ENCODE data around the gene FAT2.
A peak's percentile ranks its signal among the peaks of the same experiment; 100 is the strongest.

The FAT2 gene

GRCh38 chr5:151591144-151591819, at the start of gene FAT2:
TSS of gene FAT2 (minus strand) at chr5:151591331. CDS start at chr5:151568931, 22,400 bp downstream.
- DNase-seq (ENCODE audit: low spot score), result peak; percentile 52

GRCh38 chr5:151638619-151639018, 47.5 kb upstream of the FAT2 start:
- no peak for DNase-seq (ENCODE audit: low spot score)

GRCh38 chr5:151637676-151638075, 46.5 kb upstream of the FAT2 start:
- DNase-seq (ENCODE audit: low spot score), result no peak

- no peak for DNase-seq (ENCODE audit: low spot score)
Observed at GRCh38 chr5:151633892-151634291, 42.8 kb upstream of the FAT2 start.

GRCh38 chr5:151632941-151633340, 41.8 kb upstream of the FAT2 start:
- no peak for DNase-seq (ENCODE audit: low spot score)

- peak; percentile 33 for DNase-seq (ENCODE audit: low spot score)
Observed at GRCh38 chr5:151632524-151632923, 41.4 kb upstream of the FAT2 start.

- no peak for DNase-seq (ENCODE audit: low spot score)
Observed at GRCh38 chr5:151631941-151632340, 40.8 kb upstream of the FAT2 start.

DNA sequence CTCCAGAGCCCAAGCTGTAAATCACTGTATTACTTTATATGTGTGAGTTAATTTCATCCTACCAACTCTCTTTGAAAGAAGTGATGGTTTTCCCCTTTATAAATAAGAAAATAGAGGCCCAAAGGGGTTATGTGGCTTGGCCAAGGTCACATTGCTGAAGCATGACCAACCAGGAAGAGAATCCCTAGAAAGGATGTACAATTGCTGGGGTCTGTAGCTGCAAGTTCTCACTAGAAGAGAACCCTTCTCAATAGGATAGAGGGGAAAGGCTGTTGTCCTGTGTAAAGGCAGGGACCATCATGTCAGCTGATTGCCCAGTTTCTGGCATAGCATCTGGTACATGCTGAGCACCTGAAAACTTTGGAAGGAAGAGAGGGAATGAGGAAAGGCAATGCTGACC, 39.0 kb upstream of the FAT2 start:
- DNase-seq (ENCODE audit: low spot score), result peak; percentile 43

DNA sequence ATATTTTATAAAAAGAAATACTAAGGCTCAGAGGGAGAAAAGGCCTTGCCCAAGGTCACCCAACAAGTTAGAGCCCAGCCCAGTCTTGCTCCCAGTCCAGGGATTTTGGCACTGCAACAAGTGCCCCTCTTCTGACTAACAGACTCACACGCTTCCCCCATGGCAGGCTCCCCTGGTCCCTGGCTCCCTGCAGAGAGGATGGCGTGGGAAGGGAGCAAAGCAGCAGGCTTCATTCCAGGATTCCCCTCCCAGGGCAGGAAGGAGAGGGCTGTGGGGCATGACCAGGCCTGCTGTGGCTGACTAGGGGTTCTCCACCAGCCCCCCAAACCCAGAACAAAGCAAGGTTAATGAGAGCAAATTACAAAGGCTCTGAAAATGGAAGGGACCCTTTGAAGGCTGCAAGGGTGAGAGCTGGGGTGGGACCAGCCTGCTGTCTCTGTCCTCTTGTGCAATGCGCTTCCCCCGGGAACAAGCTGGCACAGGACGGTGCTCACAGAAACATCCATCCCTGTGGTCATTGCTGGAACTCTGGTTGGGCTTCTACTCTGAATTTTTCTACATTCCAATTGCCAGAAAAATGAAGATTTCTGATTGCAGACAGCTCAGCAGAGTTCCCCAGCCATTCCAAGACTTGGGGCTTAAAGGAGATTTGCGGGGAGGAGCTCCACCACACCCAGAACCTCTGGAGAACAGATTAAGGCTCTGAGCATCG, 37.1 kb upstream of the FAT2 start:
- DNase-seq (ENCODE audit: low spot score), result no peak

DNA sequence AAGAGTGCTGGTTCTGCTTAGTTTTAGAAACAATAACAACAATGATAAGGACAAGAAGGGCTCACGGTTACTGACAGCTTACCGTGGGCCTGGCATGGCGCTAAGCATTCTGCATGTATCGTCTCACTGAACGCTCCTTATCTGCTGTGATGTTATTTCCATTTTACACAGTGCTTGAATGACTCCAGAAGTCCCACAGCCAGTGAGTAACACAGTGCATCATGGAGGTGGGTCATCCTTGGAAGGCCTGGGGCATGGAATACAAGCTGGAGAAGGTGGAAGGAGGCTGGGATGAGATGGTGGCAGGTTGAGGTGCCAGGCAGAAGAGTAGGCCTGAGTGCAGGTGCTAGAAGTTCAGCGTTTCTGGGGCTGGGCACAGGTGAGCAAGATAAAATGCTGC, 36.5 kb upstream of the FAT2 start:
- DNase-seq (ENCODE audit: low spot score), result peak; percentile 25

- no peak for DNase-seq (ENCODE audit: low spot score)
Observed at GRCh38 chr5:151625285-151625684, 34.2 kb upstream of the FAT2 start.

DNA sequence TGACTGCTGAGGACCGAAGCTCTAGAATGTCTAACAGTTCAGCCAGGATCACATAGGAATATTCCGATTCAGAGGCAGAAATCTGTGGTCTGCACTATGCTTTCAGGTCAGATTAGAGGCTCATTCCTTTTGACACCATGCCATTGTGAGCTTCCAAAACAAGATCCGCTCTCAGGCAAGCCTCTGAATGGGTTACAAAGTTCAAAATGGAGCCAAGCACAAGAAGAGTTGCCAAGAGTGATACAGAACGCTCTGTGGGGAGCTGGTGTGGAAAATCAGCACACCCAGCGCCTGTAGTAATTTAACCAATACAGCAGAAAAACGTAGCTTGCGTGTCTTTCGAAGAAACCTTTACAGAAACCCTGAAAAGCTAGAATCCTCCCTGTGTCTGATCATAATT, 33.3 kb upstream of the FAT2 start:
- DNase-seq (ENCODE audit: low spot score), result no peak

GRCh38 chr5:151622367-151623088, 31.4 kb upstream of the FAT2 start:
- DNase-seq (ENCODE audit: low spot score), result no peak

- DNase-seq (ENCODE audit: low spot score), result no peak
Observed at GRCh38 chr5:151620461-151620840, 29.3 kb upstream of the FAT2 start.

DNA sequence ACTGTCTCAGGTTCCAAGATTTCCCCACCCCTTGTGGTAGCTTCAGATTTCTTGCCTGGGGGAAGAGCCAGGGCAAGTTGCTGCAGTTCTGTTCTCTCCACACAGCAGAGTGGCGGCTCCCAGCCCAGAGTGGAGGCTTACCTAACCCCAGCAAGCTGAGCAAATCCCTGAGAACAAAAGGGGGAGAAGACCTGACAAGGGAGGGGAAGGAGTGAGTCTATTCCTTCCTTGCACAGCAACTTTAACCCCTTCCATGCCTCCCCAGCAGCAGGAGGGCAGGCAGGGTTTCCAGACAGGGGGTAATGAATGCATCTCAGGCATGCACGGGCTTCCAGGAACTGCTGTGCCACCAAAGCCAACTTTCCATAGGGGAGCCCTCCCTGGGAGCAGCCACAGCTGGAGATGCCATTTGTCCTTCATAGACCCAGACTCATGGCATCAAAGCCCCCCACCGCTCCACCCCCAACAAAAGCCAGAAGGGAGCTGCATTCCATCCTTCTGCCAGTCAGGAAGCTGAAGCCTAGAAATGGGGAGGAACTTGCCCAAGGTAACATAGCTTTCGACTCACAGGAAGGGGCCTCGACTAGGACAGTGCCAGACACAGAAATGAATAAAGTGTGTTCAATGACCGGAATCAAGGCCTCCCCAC, 28.8 kb upstream of the FAT2 start:
- no peak for DNase-seq (ENCODE audit: low spot score)

- DNase-seq (ENCODE audit: low spot score), result no peak
Observed at GRCh38 chr5:151618907-151619306, 27.8 kb upstream of the FAT2 start.

DNA sequence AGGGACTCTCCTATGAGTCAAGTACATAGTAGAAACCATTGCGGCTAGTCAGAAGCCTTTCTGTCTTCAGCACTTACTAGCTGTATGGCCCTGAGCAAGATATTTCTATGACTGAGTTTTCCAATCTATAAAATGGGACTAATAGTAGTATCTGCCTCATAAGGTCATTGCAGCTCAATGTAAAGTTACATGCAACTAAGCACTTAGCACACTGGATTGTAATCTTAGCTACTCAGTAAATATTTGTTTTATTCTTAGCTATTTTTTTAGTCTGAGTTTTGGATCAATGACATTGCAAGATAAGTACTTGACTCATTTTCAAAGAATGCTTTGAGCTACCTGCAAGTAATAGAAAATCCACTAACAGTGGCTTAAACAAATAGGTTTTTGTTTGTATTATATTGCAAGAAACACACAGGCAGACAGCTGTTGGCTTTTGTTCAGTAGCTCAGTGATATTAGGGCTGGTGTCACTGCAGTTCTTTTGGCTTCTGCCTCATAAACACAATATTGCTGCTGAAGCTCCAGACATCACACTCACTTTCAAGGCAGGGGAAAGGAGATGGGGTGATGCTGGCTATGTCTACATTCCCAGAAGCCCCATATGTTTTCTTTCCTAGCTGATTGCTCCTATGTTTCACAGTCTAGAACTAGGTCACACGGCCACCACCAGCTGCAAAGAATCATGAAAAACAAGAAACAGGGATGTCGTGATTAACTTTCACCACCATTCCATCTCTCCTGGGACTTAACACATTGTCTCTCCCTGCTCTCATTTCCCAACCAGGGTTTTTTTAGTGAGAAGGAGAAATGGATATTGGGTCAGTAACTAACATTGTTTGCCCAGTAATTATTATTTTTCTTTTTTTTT, 26.9 kb upstream of the FAT2 start:
- peak; percentile 56 for DNase-seq (ENCODE audit: low spot score)

GRCh38 chr5:151617383-151617840, 26.3 kb upstream of the FAT2 start:
- no peak for DNase-seq (ENCODE audit: low spot score)

GRCh38 chr5:151615431-151615830, 24.3 kb upstream of the FAT2 start:
- peak; percentile 79 for DNase-seq (ENCODE audit: low spot score)

DNA sequence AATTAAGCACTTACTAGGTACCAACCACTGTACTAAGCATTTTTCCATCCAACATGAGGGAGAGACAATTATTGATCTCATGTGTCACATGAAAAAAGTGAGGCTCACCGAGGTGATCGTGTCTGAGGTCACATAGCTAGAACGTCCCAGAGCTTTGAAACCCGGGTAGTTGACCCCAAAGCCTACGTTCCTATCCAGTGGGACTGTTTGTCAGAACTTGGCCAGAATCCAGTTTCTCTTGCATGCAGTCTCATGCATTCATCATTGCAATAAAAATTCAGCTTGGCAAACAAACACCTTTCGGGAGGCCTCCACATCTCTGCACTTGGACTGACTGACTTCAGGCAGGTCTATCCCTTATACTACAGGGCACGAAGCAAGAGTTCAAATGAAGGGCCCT, 23.4 kb upstream of the FAT2 start:
- DNase-seq (ENCODE audit: low spot score), result peak; percentile 35

DNA sequence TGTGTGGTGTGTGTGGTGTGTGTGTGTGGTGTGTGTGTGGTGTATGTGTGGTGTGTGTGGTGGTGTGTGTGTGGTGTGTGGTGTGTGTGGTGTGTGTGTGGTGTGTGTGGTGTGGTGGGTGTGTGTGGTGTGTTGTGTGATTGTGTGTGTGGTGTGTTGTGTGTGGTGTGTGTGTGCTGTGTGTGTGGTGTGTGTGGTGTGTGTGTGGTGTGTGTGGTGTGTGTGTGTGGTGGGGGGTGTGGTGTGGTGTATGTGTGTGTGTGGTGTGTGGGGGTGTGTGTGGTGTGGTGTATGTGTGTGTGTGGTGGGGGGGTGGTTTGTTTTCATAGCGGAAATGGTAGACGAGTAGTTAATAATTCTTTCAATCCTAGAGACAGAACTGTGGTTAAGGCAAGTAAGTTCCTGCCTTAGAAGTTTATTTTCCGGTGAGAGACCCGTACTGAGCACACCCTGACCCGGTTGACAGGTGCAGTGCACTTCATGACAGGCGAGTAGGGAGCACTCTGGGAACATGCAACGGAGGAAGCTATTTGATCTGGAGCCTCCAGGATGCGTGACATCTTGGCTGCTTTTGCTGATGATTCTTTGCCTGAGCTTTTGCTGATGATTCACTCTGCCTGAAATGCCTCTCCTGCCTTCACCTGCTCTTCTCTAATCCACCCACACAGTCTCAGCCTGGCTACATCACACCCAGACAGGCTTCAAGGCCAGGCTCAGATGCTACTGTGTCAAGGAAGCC, 21.7 kb upstream of the FAT2 start:
- peak; percentile 96 for DNase-seq (ENCODE audit: low spot score)

All from kidney tubule cell (primary cell).